Sigmoid colon (tissue), 3 donors: ENCODE measurements around the gene CADM2.

Experiments used
- POLR2A ChIP-seq, 2 donors: fragments of 450-650 bp; IDR thresholded peaks; one replicate each; pipeline ENCODE4 v1.6.1; 2016; ENCODE audit warnings: antibody characterized with exemption in 2 of 2, mild to moderate bottlenecking in 2 of 2, moderate library complexity in 2 of 2
- TF ChIP-seq, protein P1 (sequence below), 4 experiments: fragments of 450-650 bp in 3 of 4; fragments of 200-600 bp in 1 of 4; IDR thresholded peaks; one replicate each; pipeline ENCODE4 v1.5.1; 2016 to 2019; ENCODE audit warnings: antibody characterized with exemption in 4 of 4, mild to moderate bottlenecking in 3 of 4, moderate library complexity in 2 of 4

DNA sequence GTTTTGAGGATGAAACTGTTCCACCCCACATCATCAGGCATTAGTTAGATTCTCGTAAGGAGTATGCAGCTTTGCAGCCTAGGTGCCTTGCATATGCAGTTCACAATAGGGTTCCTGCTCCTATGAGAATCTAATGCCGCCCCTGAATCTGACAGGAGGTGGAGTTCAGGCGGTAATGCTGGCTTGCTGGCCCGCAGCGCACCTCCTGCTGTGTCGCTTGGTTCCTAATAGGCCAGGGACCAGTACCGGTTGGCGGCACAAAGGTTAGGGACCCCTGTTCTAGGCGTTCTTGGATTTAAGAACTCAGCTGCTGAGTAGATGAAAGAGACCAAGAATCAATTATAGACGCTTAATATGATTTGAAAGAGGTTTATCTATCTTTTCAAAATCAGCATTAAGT is 595.4 kb downstream of the CADM2 start:
- TF ChIP-seq, protein P1, sequence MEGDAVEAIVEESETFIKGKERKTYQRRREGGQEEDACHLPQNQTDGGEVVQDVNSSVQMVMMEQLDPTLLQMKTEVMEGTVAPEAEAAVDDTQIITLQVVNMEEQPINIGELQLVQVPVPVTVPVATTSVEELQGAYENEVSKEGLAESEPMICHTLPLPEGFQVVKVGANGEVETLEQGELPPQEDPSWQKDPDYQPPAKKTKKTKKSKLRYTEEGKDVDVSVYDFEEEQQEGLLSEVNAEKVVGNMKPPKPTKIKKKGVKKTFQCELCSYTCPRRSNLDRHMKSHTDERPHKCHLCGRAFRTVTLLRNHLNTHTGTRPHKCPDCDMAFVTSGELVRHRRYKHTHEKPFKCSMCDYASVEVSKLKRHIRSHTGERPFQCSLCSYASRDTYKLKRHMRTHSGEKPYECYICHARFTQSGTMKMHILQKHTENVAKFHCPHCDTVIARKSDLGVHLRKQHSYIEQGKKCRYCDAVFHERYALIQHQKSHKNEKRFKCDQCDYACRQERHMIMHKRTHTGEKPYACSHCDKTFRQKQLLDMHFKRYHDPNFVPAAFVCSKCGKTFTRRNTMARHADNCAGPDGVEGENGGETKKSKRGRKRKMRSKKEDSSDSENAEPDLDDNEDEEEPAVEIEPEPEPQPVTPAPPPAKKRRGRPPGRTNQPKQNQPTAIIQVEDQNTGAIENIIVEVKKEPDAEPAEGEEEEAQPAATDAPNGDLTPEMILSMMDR (IDR thresholded peaks at IDR 0.05) = no peak
- TF ChIP-seq POLR2A (IDR thresholded peaks at IDR 0.05) = no peak
